Measurements from ENCODE around the gene TCHHL1.

The TCHHL1 gene

GRCh38 chr1:152089014-152089674 is at the start of gene TCHHL1:
Gene TCHHL1, minus strand, starts transcription at chr1:152089064. Its CDS starts 921 bp downstream, at chr1:152088143.
- no peak within 1 kb of the TSS for H3K9ac ChIP-seq (ENCODE audit: low read depth, low read length)
- no peaks in the 10 kb centered on the region for H3K4me1 ChIP-seq (ENCODE audit: insufficient read depth, low read length)
- H3K36me3 ChIP-seq (ENCODE audit: insufficient read depth, low read length), result no peaks in the 10 kb centered on the region
- no peaks in the 10 kb centered on the region for H3K9me3 ChIP-seq (ENCODE audit: control insufficient read depth, insufficient read depth, low read length)

DNA sequence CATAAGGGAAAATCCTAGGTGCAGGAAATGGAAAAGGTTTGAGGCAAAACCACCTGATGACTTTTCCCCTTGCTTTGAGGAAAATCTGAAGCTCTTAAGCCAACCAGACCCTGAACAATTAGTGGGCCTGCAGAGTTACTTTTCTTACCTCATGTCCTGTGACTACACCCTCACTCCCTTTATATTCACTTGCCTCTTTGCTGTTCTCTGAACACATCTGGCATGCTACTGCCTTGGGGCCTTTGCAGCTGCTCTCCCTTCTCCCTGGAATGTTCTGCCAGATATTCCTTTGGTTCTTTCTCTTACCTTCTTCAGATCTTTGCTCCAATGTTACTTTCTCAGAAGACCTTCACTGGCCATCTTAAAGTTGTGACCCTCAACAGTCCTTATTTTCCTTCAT is 48.4 kb upstream of the TCHHL1 start:
- Histone ChIP-seq H3K9ac (ENCODE audit: low read depth, low read length) (no peak overlapping the region), H3K36me3 (ENCODE audit: insufficient read depth, low read length) (no peaks in the 10 kb centered on the region), H3K9me3 (ENCODE audit: control insufficient read depth, insufficient read depth, low read length) (no peaks in the 10 kb centered on the region), H3K4me1 (ENCODE audit: insufficient read depth, low read length) (no peaks in the 10 kb centered on the region)

DNA sequence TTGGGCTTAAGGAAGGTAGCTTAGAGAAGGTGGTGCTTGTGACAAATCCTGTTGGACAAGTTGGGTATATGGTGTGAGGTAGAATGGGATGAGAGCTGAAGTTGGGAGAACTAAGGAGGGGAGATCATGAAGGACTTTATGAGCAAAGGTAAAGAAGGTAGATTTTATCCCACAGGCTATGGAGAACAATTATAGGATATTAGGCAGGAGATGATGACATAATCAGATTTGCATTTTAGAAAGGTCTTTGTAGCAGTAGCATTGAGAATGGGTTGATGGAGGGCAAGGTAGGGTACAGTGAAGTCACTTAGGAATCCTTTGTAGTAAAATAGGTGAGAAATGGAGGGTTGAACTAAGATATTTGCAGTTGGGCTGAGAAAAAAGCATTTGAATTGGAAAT is 41.3 kb upstream of the TCHHL1 start:
- H3K36me3 ChIP-seq (ENCODE audit: insufficient read depth, low read length), result no peaks in the 10 kb centered on the region
- no peak overlapping the region for H3K9ac ChIP-seq (ENCODE audit: low read depth, low read length)
- H3K9me3 ChIP-seq (ENCODE audit: control insufficient read depth, insufficient read depth, low read length), result no peaks in the 10 kb centered on the region; the same call in 1 of the 2 replicates
- no peaks in the 10 kb centered on the region for H3K4me1 ChIP-seq (ENCODE audit: insufficient read depth, low read length)

DNA sequence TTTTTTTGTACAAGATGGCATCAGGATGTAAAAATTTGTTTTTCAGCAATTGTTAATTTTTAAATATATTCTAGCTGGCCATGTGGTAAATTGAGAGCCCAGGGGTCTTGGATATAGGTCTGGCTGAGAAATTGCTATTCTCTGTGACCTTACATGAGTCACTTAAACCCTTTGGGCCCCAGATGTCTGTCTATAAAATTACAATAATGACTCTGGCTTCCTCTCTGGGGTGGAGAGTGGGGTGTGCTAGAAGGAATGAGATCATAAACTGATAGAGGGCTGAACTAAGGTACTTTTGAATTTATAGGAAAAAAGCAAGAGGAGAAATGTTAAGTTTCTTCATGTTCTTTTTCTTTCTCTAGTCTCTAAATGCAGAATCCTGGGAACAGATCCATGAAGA is 38.8 kb upstream of the TCHHL1 start:
- Histone ChIP-seq H3K9ac (ENCODE audit: low read depth, low read length) (no peak overlapping the region), H3K9me3 (ENCODE audit: control insufficient read depth, insufficient read depth, low read length) (no peaks in the 10 kb centered on the region; the same call in 1 of the 2 replicates), H3K4me1 (ENCODE audit: insufficient read depth, low read length) (no peaks in the 10 kb centered on the region), H3K36me3 (ENCODE audit: insufficient read depth, low read length) (no peaks in the 10 kb centered on the region)

- Histone ChIP-seq H3K36me3 (ENCODE audit: insufficient read depth, low read length) (no peaks in the 10 kb centered on the region), H3K9ac (ENCODE audit: low read depth, low read length) (no peak overlapping the region), H3K9me3 (ENCODE audit: control insufficient read depth, insufficient read depth, low read length) (no peaks in the 10 kb centered on the region; the same call in 1 of the 2 replicates), H3K4me1 (ENCODE audit: insufficient read depth, low read length) (no peaks in the 10 kb centered on the region)
Measured at GRCh38 chr1:152125834-152126443, 37.1 kb upstream of the TCHHL1 start.

- H3K9ac ChIP-seq (ENCODE audit: low read depth, low read length), result no peak overlapping the region
- no peaks in the 10 kb centered on the region for H3K4me1 ChIP-seq (ENCODE audit: insufficient read depth, low read length)
- H3K36me3 ChIP-seq (ENCODE audit: insufficient read depth, low read length), result no peaks in the 10 kb centered on the region
- no peaks in the 10 kb centered on the region; the same call in 1 of the 2 replicates for H3K9me3 ChIP-seq (ENCODE audit: control insufficient read depth, insufficient read depth, low read length)
Measured at GRCh38 chr1:152118915-152119314, 30.1 kb upstream of the TCHHL1 start.

- Histone ChIP-seq H3K9ac (ENCODE audit: low read depth, low read length) (no peak within 1 kb of the TSS), H3K36me3 (ENCODE audit: insufficient read depth, low read length) (no peaks in the 10 kb centered on the region), H3K9me3 (ENCODE audit: control insufficient read depth, insufficient read depth, low read length) (no peaks in the 10 kb centered on the region), H3K4me1 (ENCODE audit: insufficient read depth, low read length) (no peaks in the 10 kb centered on the region)
Measured at GRCh38 chr1:152115344-152115743, 26.5 kb upstream of the TCHHL1 start, which contains the start of gene TCHH. Gene TCHH, minus strand, starts transcription at chr1:152115444. Its CDS starts 1,364 bp downstream, at chr1:152114080.

GRCh38 chr1:152112885-152113432 is 24.1 kb upstream of the TCHHL1 start:
- no peaks in the 10 kb centered on the region for H3K9me3 ChIP-seq (ENCODE audit: control insufficient read depth, insufficient read depth, low read length)
- no peaks in the 10 kb centered on the region for H3K36me3 ChIP-seq (ENCODE audit: insufficient read depth, low read length)
- H3K9ac ChIP-seq (ENCODE audit: low read depth, low read length), result peak overlapping the region; percentile 22; the same call in 1 of the 2 replicates
- no peaks in the 10 kb centered on the region for H3K4me1 ChIP-seq (ENCODE audit: insufficient read depth, low read length)

GRCh38 chr1:152112101-152112884 is 23.4 kb upstream of the TCHHL1 start:
- H3K9ac ChIP-seq (ENCODE audit: low read depth, low read length), result peak overlapping the region; percentile 22; the same call in 1 of the 2 replicates
- H3K36me3 ChIP-seq (ENCODE audit: insufficient read depth, low read length), result no peaks in the 10 kb centered on the region
- no peaks in the 10 kb centered on the region for H3K9me3 ChIP-seq (ENCODE audit: control insufficient read depth, insufficient read depth, low read length)
- no peaks in the 10 kb centered on the region for H3K4me1 ChIP-seq (ENCODE audit: insufficient read depth, low read length)

- H3K4me1 ChIP-seq (ENCODE audit: insufficient read depth, low read length), result no peaks in the 10 kb centered on the region
- H3K9me3 ChIP-seq (ENCODE audit: control insufficient read depth, insufficient read depth, low read length), result no peaks in the 10 kb centered on the region
- no peaks in the 10 kb centered on the region for H3K36me3 ChIP-seq (ENCODE audit: insufficient read depth, low read length)
- peak overlapping the region; percentile 17; the same call in 1 of the 2 replicates for H3K9ac ChIP-seq (ENCODE audit: low read depth, low read length)
Measured at GRCh38 chr1:152111515-152111968, 22.7 kb upstream of the TCHHL1 start.

- Histone ChIP-seq H3K4me1 (ENCODE audit: insufficient read depth, low read length) (no peaks in the 10 kb centered on the region), H3K36me3 (ENCODE audit: insufficient read depth, low read length) (no peaks in the 10 kb centered on the region), H3K9me3 (ENCODE audit: control insufficient read depth, insufficient read depth, low read length) (no peaks in the 10 kb centered on the region), H3K9ac (ENCODE audit: low read depth, low read length) (peak overlapping the region; percentile 17; the same call in 1 of the 2 replicates)
Measured at GRCh38 chr1:152110860-152111514, 22.1 kb upstream of the TCHHL1 start.

DNA sequence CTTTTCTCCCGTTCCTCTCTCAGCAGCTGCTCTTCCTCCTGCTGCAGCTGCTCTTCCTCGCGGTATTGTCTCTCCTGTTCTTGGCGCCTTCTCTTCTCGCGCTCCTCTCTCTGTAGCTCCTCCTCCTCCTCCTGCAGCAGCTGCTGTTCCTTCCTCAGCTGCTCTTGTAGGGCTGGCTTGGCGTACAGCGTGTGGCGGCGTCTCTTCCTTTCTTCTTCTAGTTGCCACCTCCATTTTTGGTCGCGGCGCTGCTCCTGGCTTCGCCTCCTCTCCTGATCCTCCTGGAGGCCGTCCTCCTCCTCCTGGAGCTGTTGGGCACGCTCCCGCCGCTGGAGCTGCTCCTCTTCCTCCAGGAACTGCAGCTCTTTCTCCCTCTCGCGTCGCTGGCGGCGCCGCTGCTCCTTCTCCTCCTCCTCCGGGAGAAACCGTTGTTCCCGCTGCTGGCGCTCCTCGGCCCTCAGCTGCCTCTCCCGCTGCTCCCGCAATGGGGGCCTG is 21.5 kb upstream of the TCHHL1 start:
- Histone ChIP-seq H3K9me3 (ENCODE audit: control insufficient read depth, insufficient read depth, low read length) (no peaks in the 10 kb centered on the region), H3K9ac (ENCODE audit: low read depth, low read length) (peak overlapping the region; percentile 17), H3K4me1 (ENCODE audit: insufficient read depth, low read length) (no peaks in the 10 kb centered on the region), H3K36me3 (ENCODE audit: insufficient read depth, low read length) (no peaks in the 10 kb centered on the region)

- no peaks in the 10 kb centered on the region for H3K36me3 ChIP-seq (ENCODE audit: insufficient read depth, low read length)
- H3K4me1 ChIP-seq (ENCODE audit: insufficient read depth, low read length), result no peaks in the 10 kb centered on the region
- peak overlapping the region; percentile 17 for H3K9ac ChIP-seq (ENCODE audit: low read depth, low read length)
- H3K9me3 ChIP-seq (ENCODE audit: control insufficient read depth, insufficient read depth, low read length), result no peaks in the 10 kb centered on the region
Measured at GRCh38 chr1:152109998-152110294, 21.1 kb upstream of the TCHHL1 start.
